WTC11 (cell line): ENCODE results near the gene ZFHX3.

Experiments used
- CTCF ChIP-seq: fragments of 200-600 bp; IDR thresholded peaks from 2 replicates; pipeline ENCODE4 v1.8.0; 2022; ENCODE audit warnings: antibody characterized with exemption
- E2F1 ChIP-seq: sonication (generic); formaldehyde crosslinking; IDR thresholded peaks from 2 replicates; pipeline ENCODE4 v1.8.0; 2022; ENCODE audit warnings: mild to moderate bottlenecking, missing genetic modification reagents
- IRF1 ChIP-seq: sonication (generic); formaldehyde crosslinking; IDR thresholded peaks from 2 replicates; pipeline ENCODE4 v1.8.0; 2023; ENCODE audit warnings: missing genetic modification reagents
- MAX ChIP-seq: sonication (generic); formaldehyde crosslinking; IDR thresholded peaks from 2 replicates; pipeline ENCODE4 v1.8.0; 2022; ENCODE audit warnings: mild to moderate bottlenecking, missing genetic modification reagents
- SMAD3 ChIP-seq: sonication (generic); formaldehyde crosslinking; IDR thresholded peaks from 2 replicates; pipeline ENCODE4 v1.8.0; 2022; ENCODE audit warnings: missing genetic modification reagents, mild to moderate bottlenecking, borderline replicate concordance
- USF2 ChIP-seq: sonication (generic); formaldehyde crosslinking; IDR thresholded peaks from 2 replicates; pipeline ENCODE4 v1.8.1; 2023; ENCODE audit warnings: mild to moderate bottlenecking, missing genetic modification reagents, moderate library complexity
- ZBTB43 ChIP-seq: sonication (generic); formaldehyde crosslinking; IDR thresholded peaks from 2 replicates; pipeline ENCODE4 v1.8.1; 2023; ENCODE audit warnings: mild to moderate bottlenecking, missing genetic modification reagents
- ZNF671 ChIP-seq: fragments of 250-450 bp; sonication (Bioruptor Pico); IDR thresholded peaks from 2 replicates; pipeline ENCODE4 v1.8.0; 2021; ENCODE audit warnings: mild to moderate bottlenecking
- TF ChIP-seq, protein P1 (sequence below): sonication (generic); formaldehyde crosslinking; IDR thresholded peaks from 2 replicates; pipeline ENCODE4 v1.8.0; 2022; ENCODE audit warnings: mild to moderate bottlenecking, missing genetic modification reagents

DNA sequence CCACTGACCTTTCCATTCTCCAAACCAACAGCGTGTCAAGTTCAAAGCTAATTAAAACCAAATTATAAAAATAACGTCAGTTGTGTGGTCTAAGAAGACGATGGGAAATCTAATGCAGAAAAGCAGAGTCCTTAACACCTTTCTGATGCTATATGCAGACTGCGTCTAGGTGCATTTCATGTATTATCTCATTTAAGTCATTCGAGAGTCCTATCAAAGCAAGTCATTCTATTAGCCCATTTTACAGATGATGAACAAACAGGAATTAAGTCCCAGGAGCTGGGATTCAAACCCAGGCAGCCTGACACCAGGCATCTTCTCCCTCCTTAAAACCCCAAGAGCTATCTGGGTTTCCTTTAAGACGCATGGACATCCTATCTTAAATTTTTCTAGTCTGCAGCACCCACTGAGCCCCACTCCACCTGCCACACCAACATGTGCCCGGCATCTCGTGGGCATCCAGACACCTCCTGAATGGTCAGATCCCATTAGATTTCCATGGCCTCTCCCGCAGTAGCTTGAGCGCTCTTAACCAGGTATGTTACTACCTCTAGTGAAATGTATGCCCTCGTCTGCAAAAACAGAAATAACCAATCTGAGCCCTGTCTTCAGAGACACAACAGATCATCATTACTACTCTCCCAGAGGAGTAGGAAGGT, 115.1 kb downstream of the ZFHX3 start:
- TF ChIP-seq, protein P1, sequence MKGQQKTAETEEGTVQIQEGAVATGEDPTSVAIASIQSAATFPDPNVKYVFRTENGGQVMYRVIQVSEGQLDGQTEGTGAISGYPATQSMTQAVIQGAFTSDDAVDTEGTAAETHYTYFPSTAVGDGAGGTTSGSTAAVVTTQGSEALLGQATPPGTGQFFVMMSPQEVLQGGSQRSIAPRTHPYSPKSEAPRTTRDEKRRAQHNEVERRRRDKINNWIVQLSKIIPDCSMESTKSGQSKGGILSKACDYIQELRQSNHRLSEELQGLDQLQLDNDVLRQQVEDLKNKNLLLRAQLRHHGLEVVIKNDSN (CRISPR knock-in tag) = no peak
- TF ChIP-seq SMAD3 (CRISPR knock-in tag) (no peak), CTCF (no peak), E2F1 (CRISPR knock-in tag) (no peak), MAX (CRISPR knock-in tag) (no peak), USF2 (CRISPR knock-in tag) (no peak), IRF1 (CRISPR knock-in tag) (no peak), ZBTB43 (no peak), ZNF671 (CRISPR knock-in tag) (no peak)
